Mesenchymal stem cell (in vitro differentiated cells and primary cell): ENCODE data around the gene SCAF4.
A peak's percentile ranks its signal among the peaks of the same experiment; 100 is the strongest.

Source experiments
- DNase-seq: peaks from one replicate; pipeline ENCODE4 v3.0.0-alpha.2; 2013
- H2AFZ ChIP-seq: one replicate; pipeline ENCODE4 v1.6.1; 2013; ENCODE audit warnings: low read depth, mild to moderate bottlenecking, control low read depth, inconsistent platforms, low read length, moderate library complexity
- H2AK5ac ChIP-seq: 2 replicates; pipeline ENCODE4 v1.6.1; 2013; ENCODE audit warnings: low read length, moderate library complexity, mild to moderate bottlenecking, inconsistent platforms; ENCODE audit not compliant: severe bottlenecking
- H2BK120ac ChIP-seq: one replicate; pipeline ENCODE4 v1.6.1; 2013; ENCODE audit warnings: low read depth, mild to moderate bottlenecking, inconsistent platforms, low read length, moderate library complexity
- H2BK12ac ChIP-seq, 2 experiments: one replicate each; pipeline ENCODE4 v1.6.1; 2013; ENCODE audit warnings: inconsistent platforms in 2 of 2, low read length in 2 of 2, mild to moderate bottlenecking in 2 of 2, moderate library complexity in 2 of 2, control low read depth in 1 of 2
- H2BK15ac ChIP-seq: one replicate; pipeline ENCODE4 v1.6.1; 2013; ENCODE audit warnings: mild to moderate bottlenecking, low read depth, inconsistent platforms; ENCODE audit not compliant: poor library complexity, severe bottlenecking
- H2BK5ac ChIP-seq: 2 replicates; pipeline ENCODE4 v1.6.1; 2013; ENCODE audit warnings: low read depth, mild to moderate bottlenecking, low read length, control low read depth, inconsistent platforms; ENCODE audit not compliant: poor library complexity, severe bottlenecking
- H3K14ac ChIP-seq, 2 experiments: one replicate each; pipeline ENCODE4 v1.6.1; 2013; ENCODE audit warnings: inconsistent platforms in 2 of 2, low read length in 2 of 2, control low read depth in 1 of 2, mild to moderate bottlenecking in 1 of 2, moderate library complexity in 1 of 2
- H3K18ac ChIP-seq, 2 experiments: one replicate each; pipeline ENCODE4 v1.6.1; 2013; ENCODE audit warnings: inconsistent platforms in 2 of 2, low read length in 2 of 2, control low read depth in 1 of 2, low read depth in 1 of 2, mild to moderate bottlenecking in 1 of 2
- H3K23ac ChIP-seq, 2 experiments: one replicate each; pipeline ENCODE4 v1.6.1; 2013; ENCODE audit warnings: inconsistent platforms in 2 of 2, low read length in 2 of 2, mild to moderate bottlenecking in 2 of 2, moderate library complexity in 2 of 2, control low read depth in 1 of 2
- H3K27ac ChIP-seq: 2 replicates; pipeline ENCODE4 v1.5.1; 2013; ENCODE audit warnings: mild to moderate bottlenecking, moderate library complexity, low read length, control low read depth, inconsistent platforms; ENCODE audit not compliant: poor library complexity, severe bottlenecking
- H3K27me3 ChIP-seq, 2 experiments: 2 replicates each; pipeline versions ENCODE4 v1.6.1 to v1.7.0; 2013; ENCODE audit warnings: low read length in 2 of 2, mild to moderate bottlenecking in 2 of 2, moderate library complexity in 2 of 2, control low read depth in 1 of 2, inconsistent platforms in 1 of 2; ENCODE audit not compliant: control insufficient read depth in 1 of 2, insufficient read depth in 1 of 2
- H3K36me3 ChIP-seq, 2 experiments: 2 replicates each; pipeline versions ENCODE4 v1.6.1 to v1.7.0; 2013; ENCODE audit warnings: low read length in 2 of 2, control low read depth in 1 of 2, inconsistent platforms in 1 of 2, low read depth in 1 of 2, mild to moderate bottlenecking in 1 of 2; ENCODE audit not compliant: insufficient read depth in 2 of 2, control insufficient read depth in 1 of 2
- H3K4ac ChIP-seq, 2 experiments: one replicate each; pipeline ENCODE4 v1.6.1; 2013; ENCODE audit warnings: inconsistent platforms in 2 of 2, low read length in 2 of 2, mild to moderate bottlenecking in 2 of 2, moderate library complexity in 2 of 2, control low read depth in 1 of 2, low read depth in 1 of 2
- H3K4me1 ChIP-seq: 2 replicates; pipeline ENCODE4 v1.6.1; 2013; ENCODE audit warnings: low read depth, low read length, control low read depth; ENCODE audit not compliant: control insufficient read depth, insufficient read depth
- H3K4me2 ChIP-seq: 2 replicates; pipeline ENCODE4 v1.6.1; 2013; ENCODE audit warnings: low read length, mild to moderate bottlenecking, inconsistent platforms; ENCODE audit not compliant: poor library complexity, severe bottlenecking
- H3K4me3 ChIP-seq, 2 experiments: 2 replicates each; pipeline versions ENCODE4 v1.5.1 to v1.7.0; 2013; ENCODE audit warnings: low read length in 2 of 2, mild to moderate bottlenecking in 2 of 2, control low read depth in 1 of 2, low read depth in 1 of 2; ENCODE audit not compliant: insufficient read depth in 1 of 2
- H3K79me1 ChIP-seq: replicated peaks from 2 replicates; pipeline ENCODE4 v1.6.1; 2013; ENCODE audit warnings: mild to moderate bottlenecking, control low read depth, low read length, inconsistent platforms; ENCODE audit not compliant: poor library complexity, severe bottlenecking
- H3K9ac ChIP-seq: 2 replicates; pipeline ENCODE4 v1.7.0; 2013; ENCODE audit warnings: mild to moderate bottlenecking, low read length, moderate library complexity
- H3K9me3 ChIP-seq: 2 replicates; pipeline ENCODE4 v1.7.0; 2013; ENCODE audit warnings: mild to moderate bottlenecking, low read length; ENCODE audit not compliant: control insufficient read depth
- H4K8ac ChIP-seq: one replicate; pipeline ENCODE4 v1.6.1; 2013; ENCODE audit warnings: inconsistent platforms, mild to moderate bottlenecking, low read length, moderate library complexity
- H4K91ac ChIP-seq: one replicate; pipeline ENCODE4 v1.6.1; 2013; ENCODE audit warnings: mild to moderate bottlenecking, low read length, inconsistent platforms
- WGBS: methylation state at CpG from one replicate; pipeline ENCODE4 v1.1.7; 2013; ENCODE audit warnings: mixed read lengths; 5-methylcytosine and 5-hydroxymethylcytosine counted together

SCAF4 gene

GRCh38 chr21:31732597-31733550 lies 956 bp upstream of the SCAF4 start:
- no peak for DNase-seq
- H3K27ac ChIP-seq: peak overlapping the region; percentile 56
- peak overlapping the region; percentile 77 to 83 for H3K4me3 ChIP-seq
- H3K36me3 ChIP-seq: no peaks in the 10 kb centered on the region
- H3K4me1 ChIP-seq: peaks cover 7% of the 10 kb centered on the region
- H3K4me2 ChIP-seq: peak overlapping the region; percentile 88
- H2BK5ac ChIP-seq: peak overlapping the region; percentile 76
- peak overlapping the region; percentile 57 for H2AK5ac ChIP-seq
- H2AFZ ChIP-seq: peak overlapping the region; percentile 94
- peak overlapping the region; percentile 87 for H4K91ac ChIP-seq
- peak overlapping the region; percentile 92 for H4K8ac ChIP-seq
- WGBS: 35% methylated on average over 20 of the region's 20 CpGs
- peak overlapping the region in 1 of 2 experiments; percentile 41 for H3K14ac ChIP-seq
- peak overlapping the region; percentile 3 to 95 for H3K18ac ChIP-seq
- no peak overlapping the region for H2BK15ac ChIP-seq
- no peak overlapping the region for H2BK12ac ChIP-seq
- H3K23ac ChIP-seq: no peak overlapping the region
- H2BK120ac ChIP-seq: no peak overlapping the region
- peaks cover 5% of the 10 kb centered on the region for H3K79me1 ChIP-seq
- H3K9me3 ChIP-seq: no peaks in the 10 kb centered on the region
- H3K9ac ChIP-seq: peak overlapping the region; percentile 81
- peak overlapping the region; percentile 1 to 78 for H3K4ac ChIP-seq
- H3K27me3 ChIP-seq: no peaks in the 10 kb centered on the region

GRCh38 chr21:31731056-31731856 lies 662 bp downstream of the SCAF4 start:
- peak overlapping the region in 1 of 2 experiments; percentile 73 for H2BK12ac ChIP-seq
- under 1% methylated on average over 45 of the region's 86 CpGs for WGBS
- H2BK120ac ChIP-seq: peak overlapping the region; percentile 86
- peaks cover 5% of the 10 kb centered on the region for H3K79me1 ChIP-seq
- peak overlapping the region; percentile 74 for H4K8ac ChIP-seq
- peak overlapping the region in 1 of 2 experiments; percentile 96 for H3K4ac ChIP-seq
- H2AK5ac ChIP-seq: no peak overlapping the region
- peak overlapping the region; percentile 88 to 99 for H3K4me3 ChIP-seq
- peak overlapping the region; percentile 42 for H3K27ac ChIP-seq
- peak overlapping the region; percentile 60 for H2AFZ ChIP-seq
- peak overlapping the region; percentile 72 to 86 for H3K14ac ChIP-seq
- peak; percentile 71 for DNase-seq
- H3K18ac ChIP-seq: peak overlapping the region; percentile 91 to 95
- peak overlapping the region; percentile 91 for H2BK5ac ChIP-seq
- peak overlapping the region in 1 of 2 experiments; percentile 99 for H3K23ac ChIP-seq
- peak overlapping the region; percentile 90 for H3K9ac ChIP-seq
- H3K4me1 ChIP-seq: peaks cover 7% of the 10 kb centered on the region
- no peaks in the 10 kb centered on the region for H3K27me3 ChIP-seq
- H2BK15ac ChIP-seq: peak overlapping the region; percentile 87
- peak overlapping the region; percentile 76 for H3K4me2 ChIP-seq
- H3K9me3 ChIP-seq: no peaks in the 10 kb centered on the region
- peak overlapping the region; percentile 34 for H4K91ac ChIP-seq
- H3K36me3 ChIP-seq: peaks cover 2 to 5% of the 10 kb centered on the region in 2 experiments

- Histone ChIP-seq H3K23ac (no peak overlapping the region), H3K4me2 (peak overlapping the region; percentile 76), H2BK5ac (no peak overlapping the region), H3K36me3 (peaks cover 2 to 7% of the 10 kb centered on the region in 2 experiments), H3K27ac (peak overlapping the region; percentile 42), H2BK15ac (no peak overlapping the region), H4K8ac (no peak overlapping the region), H3K9ac (peak overlapping the region; percentile 90), H2BK12ac (no peak overlapping the region), H3K9me3 (no peaks in the 10 kb centered on the region), H2AK5ac (no peak overlapping the region), H3K4me1 (peaks cover 7% of the 10 kb centered on the region), H4K91ac (no peak overlapping the region), H3K14ac (no peak overlapping the region), H3K4me3 (peak overlapping the region; percentile 88 to 99), H3K4ac (no peak overlapping the region), H2BK120ac (no peak overlapping the region), H3K18ac (peak overlapping the region in 1 of 2 experiments; percentile 81), H3K27me3 (no peaks in the 10 kb centered on the region), H2AFZ (no peak overlapping the region), H3K79me1 (peaks cover 5% of the 10 kb centered on the region)
- DNase-seq: no peak
- under 1% methylated on average over 14 of the region's 14 CpGs for WGBS
Observed at GRCh38 chr21:31730712-31731055, 1.2 kb downstream of the SCAF4 start.
